Measurements from ENCODE around the gene SLC49A3. TPM values are rescaled to one million over a fixed set of nuclear protein-coding genes. Genes with fewer than 3 reads are reported as not detected.

SLC49A3 gene
- total and polyA plus RNA-seq, 2 of the 4 experiments (the other 2 are of a cell fraction) = under 0.01 to 0.32 TPM

- Histone ChIP-seq H3K36me3 (ENCODE audit: control insufficient read depth, insufficient read depth, low read length) (peaks cover 70% of the 10 kb centered on the region), H3K79me1 (ENCODE audit: low read depth in 1 of 2, low read length in 2 of 2) (peaks cover 17 to 28% of the 10 kb centered on the region in 2 experiments), H4K8ac (ENCODE audit: low read depth in 2 of 2, low read length in 2 of 2) (no peak overlapping the region), H3K14ac (replicated peaks; ENCODE audit: low read depth, low read length) (no peak overlapping the region), H2AFZ (replicated peaks; ENCODE audit: low read length, poor library complexity) (no peak overlapping the region), H3K4ac (ENCODE audit: low read depth, low read length) (no peak overlapping the region), H4K20me1 (ENCODE audit: insufficient read depth, low read length) (peaks cover 17% of the 10 kb centered on the region), H2AK5ac (ENCODE audit: low read depth, low read length) (no peak overlapping the region), H4K91ac (ENCODE audit: insufficient read depth, low read depth, low read length) (no peak overlapping the region), H2BK15ac (ENCODE audit: low read depth, low read length) (no peak overlapping the region), H3K18ac (ENCODE audit: low read depth, low read length) (no peak overlapping the region), H3K27ac (ENCODE audit: insufficient read depth, low read length) (no peak overlapping the region), H3K4me1 (ENCODE audit: control insufficient read depth, insufficient read depth, low read length) (peaks cover 2% of the 10 kb centered on the region), H3K4me2 (ENCODE audit: low read depth, low read length) (no peak overlapping the region), H3K27me3 (ENCODE audit: control insufficient read depth, insufficient read depth, low read length) (no peaks in the 10 kb centered on the region), H3K4me3 (ENCODE audit: insufficient read depth, low read depth, low read length) (no peak overlapping the region), H2BK5ac (ENCODE audit: low read depth, low read length, poor library complexity, severe bottlenecking) (no peak overlapping the region), H4K5ac (ENCODE audit: low read depth, low read length) (no peak overlapping the region), H2AK9ac (replicated peaks; ENCODE audit: low read depth, low read length, poor library complexity) (no peak overlapping the region), H2BK120ac (ENCODE audit: low read depth, low read length) (no peak overlapping the region), H3K23ac (ENCODE audit: low read depth, low read length) (no peak overlapping the region), H3K9ac (ENCODE audit: low read depth, low read length) (no peak overlapping the region), H3K56ac (ENCODE audit: extremely low read depth, insufficient read depth, low read length) (no peak overlapping the region), H3K9me1 (ENCODE audit: insufficient read depth, low read length) (peaks cover 3% of the 10 kb centered on the region; the same call in 1 of the 2 replicates), H2BK20ac (ENCODE audit: low read depth, low read length) (no peak overlapping the region), H3K9me3 (ENCODE audit: control insufficient read depth, insufficient read depth, low read length) (no peaks in the 10 kb centered on the region)
- ATAC-seq (ENCODE audit: low read depth) (no peak), DNase-seq (no peak)
- intact Hi-C loops (cut with micrococcal nuclease) (no loop called here), in situ Hi-C loops (cut with MboI; ENCODE audit: low sequenced_read_pairs) (no loop called here), dilution Hi-C loops (cut with HindIII; ENCODE audit: low sequenced_read_pairs, unreplicated experiment) (no loop called here)
- TF ChIP-seq BHLHE40 (IDR thresholded peaks at IDR 0.05; ENCODE audit: low read depth, low read length) (no peak), RAD21 (IDR thresholded peaks at IDR 0.05; ENCODE audit: low read length) (no peak), CTCF (conservative IDR thresholded peaks at IDR 0.05; ENCODE audit: low read depth, low read length) (no peak), RCOR1 (IDR thresholded peaks at IDR 0.05; ENCODE audit: insufficient replicate concordance, low read length) (no peak), RFX5 (IDR thresholded peaks at IDR 0.05; ENCODE audit: low read depth, low read length) (no peak), MXI1 (IDR thresholded peaks at IDR 0.05; ENCODE audit: borderline replicate concordance, low read depth, low read length) (no peak), NFE2L2 (IDR thresholded peaks at IDR 0.05; ENCODE audit: low read depth, low read length) (no peak), USF2 (IDR thresholded peaks at IDR 0.05; ENCODE audit: low read depth, low read length) (no peak)
- POLR2A ChIA-PET (ENCODE audit: unreplicated experiment) = no interaction called here
- 90% methylated on average over 2 of the region's 8 CpGs; no CpG with 5 or more reads in 1 of the 2 experiments for WGBS, 2 experiments (ENCODE audit: extremely low coverage in 2 of 2, insufficient read length in 1 of 2)
- no TSS peak for BruUV-seq (replicated peaks)
- CTCF ChIA-PET = no interaction called here
These were observed 46.6 kb upstream of the SLC49A3 start for GRCh38 chr4:735583-735982.
